GM19240 (cell line): ENCODE measurements around the gene DPEP2.
A peak's percentile ranks its signal among the peaks of the same experiment; 100 is the strongest.
"Not testable (repeated sequence)": the region's sequence is repeated elsewhere in the genome, so short reads cannot be mapped to it uniquely, and the experiment has no call there.

Experiments
- DNase-seq: peaks from one replicate; pipeline ENCODE4 v3.0.0; 2011; ENCODE audit warnings: low spot score; ENCODE audit not compliant: insufficient read length

Gene DPEP2

GRCh38 chr16:67976205-67976604 is 23.1 kb downstream of the DPEP2 start:
- no peak for DNase-seq

GRCh38 chr16:67975321-67976105 is 23.8 kb downstream of the DPEP2 start:
- no peak for DNase-seq

GRCh38 chr16:67972285-67972684 is 27.0 kb downstream of the DPEP2 start:
- DNase-seq, result not testable (repeated sequence)

- DNase-seq, result no peak
Measured at GRCh38 chr16:67971111-67971510, 28.2 kb downstream of the DPEP2 start.

- DNase-seq, result no peak
Measured at GRCh38 chr16:67969254-67970039, 29.8 kb downstream of the DPEP2 start.

GRCh38 chr16:67968400-67969253 is 30.7 kb downstream of the DPEP2 start, which contains the start of gene SLC12A4:
Gene SLC12A4 (minus strand): TSS chr16:67968637. CDS start chr16:67968553, 84 bp downstream.
- DNase-seq, result peak; percentile 93

- DNase-seq, result no peak
Measured at GRCh38 chr16:67967958-67968399, 31.3 kb downstream of the DPEP2 start.

GRCh38 chr16:67967183-67967957 is 31.9 kb downstream of the DPEP2 start:
- no peak for DNase-seq

- DNase-seq, result no peak
Measured at GRCh38 chr16:67966549-67967182, 32.6 kb downstream of the DPEP2 start.

- DNase-seq, result no peak
Measured at GRCh38 chr16:67965668-67966548, 33.4 kb downstream of the DPEP2 start.

GRCh38 chr16:67964477-67965131 is 34.7 kb downstream of the DPEP2 start:
- DNase-seq, result no peak

GRCh38 chr16:67963662-67964321 is 35.5 kb downstream of the DPEP2 start:
- no peak for DNase-seq

GRCh38 chr16:67963292-67963661 is 36.0 kb downstream of the DPEP2 start:
- no peak for DNase-seq

- DNase-seq, result no peak
Measured at GRCh38 chr16:67962135-67962534, 37.1 kb downstream of the DPEP2 start.

GRCh38 chr16:67961551-67961957 is 37.7 kb downstream of the DPEP2 start:
- DNase-seq, result no peak

- no peak for DNase-seq
Measured at GRCh38 chr16:67959536-67960329, 39.6 kb downstream of the DPEP2 start.

- no peak for DNase-seq
Measured at GRCh38 chr16:67957622-67958021, 41.7 kb downstream of the DPEP2 start.
